Globus pallidus (tissue), 1 donor: ENCODE results near the gene GJB1.
"Not testable (repeated sequence)": the region's sequence is repeated elsewhere in the genome, so short reads cannot be mapped to it uniquely, and the experiment has no call there.

Experiments
- DNase-seq: peaks from one replicate; pipeline ENCODE4 v3.0.0-alpha.2; 2015; ENCODE audit warnings: low spot score

Gene GJB1

GRCh38 chrX:71256051-71256450 is 33.0 kb downstream of the GJB1 start:
- no peak for DNase-seq

- DNase-seq: no peak
These were observed 33.8 kb downstream of the GJB1 start for GRCh38 chrX:71256856-71257255.

GRCh38 chrX:71268624-71269023 is 45.6 kb downstream of the GJB1 start:
- not testable (repeated sequence) for DNase-seq

GRCh38 chrX:71269801-71270395 is 46.9 kb downstream of the GJB1 start:
- no peak for DNase-seq

- not testable (repeated sequence) for DNase-seq
These were observed 49.3 kb downstream of the GJB1 start for GRCh38 chrX:71272313-71272712.
